ENCODE data around the gene NPAS2.

NPAS2 gene

GRCh38 chr2:100822587-100823248, 2.8 kb downstream of the NPAS2 start:
- DNase-seq, result no peak

GRCh38 chr2:100823665-100824438, 3.9 kb downstream of the NPAS2 start:
- no peak for DNase-seq

GRCh38 chr2:100824842-100825241, 4.9 kb downstream of the NPAS2 start:
- DNase-seq, result no peak

- DNase-seq, result no peak
Observed at GRCh38 chr2:100826494-100826893, 6.6 kb downstream of the NPAS2 start.

GRCh38 chr2:100831158-100831750, 11.3 kb downstream of the NPAS2 start:
- no peak for DNase-seq

GRCh38 chr2:100831831-100832230, 11.9 kb downstream of the NPAS2 start:
- DNase-seq, result no peak

- DNase-seq, result no peak
Observed at GRCh38 chr2:100832885-100833284, 12.9 kb downstream of the NPAS2 start.

GRCh38 chr2:100833331-100833730, 13.4 kb downstream of the NPAS2 start:
- no peak for DNase-seq

GRCh38 chr2:100834221-100834620, 14.3 kb downstream of the NPAS2 start:
- DNase-seq, result no peak

GRCh38 chr2:100835006-100835659, 15.2 kb downstream of the NPAS2 start:
- no peak for DNase-seq

GRCh38 chr2:100840519-100840918, 20.6 kb downstream of the NPAS2 start:
- no peak for DNase-seq

GRCh38 chr2:100842241-100842922, 22.4 kb downstream of the NPAS2 start:
- DNase-seq, result no peak

GRCh38 chr2:100844514-100844913, 24.6 kb downstream of the NPAS2 start:
- no peak for DNase-seq

- DNase-seq, result no peak
Observed at GRCh38 chr2:100845141-100845991, 25.4 kb downstream of the NPAS2 start.

GRCh38 chr2:100846716-100847115, 26.8 kb downstream of the NPAS2 start:
- DNase-seq, result no peak

- DNase-seq, result no peak
Observed at GRCh38 chr2:100852447-100852846, 32.5 kb downstream of the NPAS2 start.

- DNase-seq, result no peak
Observed at GRCh38 chr2:100852999-100853908, 33.3 kb downstream of the NPAS2 start.

GRCh38 chr2:100853909-100854810, 34.2 kb downstream of the NPAS2 start:
- DNase-seq, result no peak

GRCh38 chr2:100855084-100855483, 35.1 kb downstream of the NPAS2 start:
- DNase-seq, result no peak

- no peak for DNase-seq
Observed at GRCh38 chr2:100855606-100856005, 35.7 kb downstream of the NPAS2 start.
